ENCODE data around the gene PHLPP1. TPM values are rescaled to one million over a fixed set of nuclear protein-coding genes. Genes with fewer than 3 reads are reported as not detected.

The PHLPP1 gene
- total and polyA plus RNA-seq, 2 of the 13 experiments (the other 11 are each of a cell fraction or from before 2014, with no cell fraction given): 9.8 to 18.5 TPM

- WGBS (ENCODE audit: low lambda C conversion rate): 97% methylated on average over 22 of the region's 42 CpGs
- in situ Hi-C loops (cut with HindIII; ENCODE audit: extremely low pct_ligation_motif_present, low pct_unique_long_range_greater_than_20kb): loop anchor here (25.0 kb wide), 1 partner anchor 366 kb away; no protein-coding TSS in a partner anchor
- Histone ChIP-seq H3K79me2 (ENCODE audit: insufficient read depth, low read length) (no peaks in the 10 kb centered on the region), H3K9me3 (ENCODE audit: low read length) (no peaks in the 10 kb centered on the region), H3K4me1 (ENCODE audit: insufficient read depth, low read length) (no peaks in the 10 kb centered on the region), H3K4me2 (ENCODE audit: low read depth, low read length) (no peak overlapping the region), H4K20me1 (ENCODE audit: insufficient read depth, low read length) (no peaks in the 10 kb centered on the region), H3K27ac (ENCODE audit: extremely low read length, insufficient read depth, low read length) (no peak overlapping the region), H3K4me3 (replicated peaks in 1 of 3; ENCODE audit: insufficient read depth in 1 of 3, low read depth in 2 of 3, low read length in 3 of 3) (no peak overlapping the region), H3K27me3 (ENCODE audit: control insufficient read depth in 1 of 2, insufficient read depth in 2 of 2, low read length in 2 of 2) (no peaks in the 10 kb centered on the region), H2AFZ (ENCODE audit: low read length) (no peak overlapping the region), H3K9ac (ENCODE audit: insufficient read depth, low read depth, low read length) (no peak overlapping the region), H3K36me3 (replicated peaks in 1 of 2; ENCODE audit: control insufficient read depth in 1 of 2, insufficient read depth in 2 of 2, low read length in 2 of 2) (peaks cover 32 to 69% of the 10 kb centered on the region in 2 experiments)
- DNase-seq (ENCODE audit: low spot score) (no peak), ATAC-seq (no peak), FAIRE-seq (no peak)
- ChIA-PET CTCF (ENCODE audit: low intra/inter-chr PET ratio, low total read pairs) (no interaction called here), POLR2A (no interaction called here)
- intact Hi-C loops (cut with micrococcal nuclease; ENCODE audit: unreplicated experiment): no loop called here
- no TSS peak for BruUV-seq (replicated peaks)
- TF ChIP-seq ZNF274 (CRISPR knock-in tag; IDR thresholded peaks at IDR 0.05) (no peak), ZNF784 (CRISPR knock-in tag; IDR thresholded peaks at IDR 0.05; ENCODE audit: borderline replicate concordance) (no peak), ZNF446 (CRISPR knock-in tag; IDR thresholded peaks at IDR 0.05) (no peak), ZNF704 (CRISPR knock-in tag; IDR thresholded peaks at IDR 0.05; ENCODE audit: borderline replicate concordance) (no peak), KLF6 (CRISPR knock-in tag; IDR thresholded peaks at IDR 0.05) (no peak), ZSCAN20 (CRISPR knock-in tag; IDR thresholded peaks at IDR 0.05; ENCODE audit: borderline replicate concordance) (no peak), ZNF281 (CRISPR knock-in tag; IDR thresholded peaks at IDR 0.05; ENCODE audit: borderline replicate concordance) (no peak), CHD4 (IDR thresholded peaks at IDR 0.05; ENCODE audit: borderline replicate concordance, low read length) (no peak), AGO2 (optimal IDR thresholded peaks at IDR 0.05; ENCODE audit: low read depth, low read length) (no peak), ZNF678 (CRISPR knock-in tag; IDR thresholded peaks at IDR 0.05) (no peak), ZNF180 (CRISPR knock-in tag; IDR thresholded peaks at IDR 0.05; ENCODE audit: borderline replicate concordance, low read depth) (no peak), ZNF30 (CRISPR knock-in tag; IDR thresholded peaks at IDR 0.05) (no peak), ZNF530 (CRISPR knock-in tag; IDR thresholded peaks at IDR 0.05; ENCODE audit: low read depth) (no peak), NR2F6 (IDR thresholded peaks at IDR 0.05) (no peak), NR2F6 (CRISPR knock-in tag; IDR thresholded peaks at IDR 0.05) (no peak), ZBTB7B (CRISPR knock-in tag; IDR thresholded peaks at IDR 0.05) (no peak), IKZF4 (CRISPR knock-in tag; IDR thresholded peaks at IDR 0.05; ENCODE audit: borderline replicate concordance, low read depth, not compliant biosample characterization) (no peak)
- TF ChIP-seq, protein P1, sequence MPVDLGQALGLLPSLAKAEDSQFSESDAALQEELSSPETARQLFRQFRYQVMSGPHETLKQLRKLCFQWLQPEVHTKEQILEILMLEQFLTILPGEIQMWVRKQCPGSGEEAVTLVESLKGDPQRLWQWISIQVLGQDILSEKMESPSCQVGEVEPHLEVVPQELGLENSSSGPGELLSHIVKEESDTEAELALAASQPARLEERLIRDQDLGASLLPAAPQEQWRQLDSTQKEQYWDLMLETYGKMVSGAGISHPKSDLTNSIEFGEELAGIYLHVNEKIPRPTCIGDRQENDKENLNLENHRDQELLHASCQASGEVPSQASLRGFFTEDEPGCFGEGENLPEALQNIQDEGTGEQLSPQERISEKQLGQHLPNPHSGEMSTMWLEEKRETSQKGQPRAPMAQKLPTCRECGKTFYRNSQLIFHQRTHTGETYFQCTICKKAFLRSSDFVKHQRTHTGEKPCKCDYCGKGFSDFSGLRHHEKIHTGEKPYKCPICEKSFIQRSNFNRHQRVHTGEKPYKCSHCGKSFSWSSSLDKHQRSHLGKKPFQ (CRISPR knock-in tag; IDR thresholded peaks at IDR 0.05; ENCODE audit: insufficient replicate concordance): no peak
Measured at GRCh38 chr18:62978251-62979049, 263.1 kb downstream of the PHLPP1 start.
